Measurements from ENCODE around the gene PDZK1. TPM values are rescaled to one million over a fixed set of nuclear protein-coding genes. Genes with fewer than 3 reads are reported as not detected.

Gene PDZK1
- polyA plus RNA-seq, 1 donor from 2014 or later: 0.88 TPM

- no peak for TF ChIP-seq MXI1 (conservative IDR thresholded peaks at IDR 0.05; ENCODE audit: poor library complexity, severe bottlenecking)
- no peak for TF ChIP-seq EZH2 (IDR thresholded peaks at IDR 0.05; ENCODE audit: borderline replicate concordance, insufficient read depth, low read length, poor library complexity, severe bottlenecking)
- no peak for TF ChIP-seq EP300 (conservative IDR thresholded peaks at IDR 0.05; ENCODE audit: poor library complexity, severe bottlenecking)
- no peak for TF ChIP-seq SMC3 (conservative IDR thresholded peaks at IDR 0.05; ENCODE audit: poor library complexity)
- no peak for TF ChIP-seq CTCF (IDR thresholded peaks at IDR 0.05; ENCODE audit: poor library complexity, severe bottlenecking)
- no peak for TF ChIP-seq REST (IDR thresholded peaks at IDR 0.05; ENCODE audit: borderline replicate concordance)
- TF ChIP-seq RAD21 (conservative IDR thresholded peaks at IDR 0.05): no peak
- TF ChIP-seq TAF1 (IDR thresholded peaks at IDR 0.05; ENCODE audit: low read depth): no peak
- no peak for TF ChIP-seq POLR2AphosphoS5 (IDR thresholded peaks at IDR 0.05)
- Histone ChIP-seq H3K27me3 (ENCODE audit: insufficient read depth, low read depth, low read length) (no peaks in the 10 kb centered on the region), H3K4me3 (ENCODE audit: low read length) (no peak overlapping the region), H3F3A (ENCODE audit: insufficient read depth, low read length, poor library complexity, severe bottlenecking) (no peaks in the 10 kb centered on the region), H3K36me3 (ENCODE audit: insufficient read depth, low read length) (no peaks in the 10 kb centered on the region), H3K9me3 (ENCODE audit: low read length) (no peaks in the 10 kb centered on the region), H2AFZ (ENCODE audit: low read depth, low read length) (no peak overlapping the region), H3K79me2 (replicated peaks; ENCODE audit: insufficient read depth, low read length) (no peaks in the 10 kb centered on the region), H4K20me1 (ENCODE audit: insufficient read depth) (no peaks in the 10 kb centered on the region), H3K27ac (ENCODE audit: low read length) (no peak overlapping the region), H3K9me2 (ENCODE audit: insufficient read depth, low read length) (no peaks in the 10 kb centered on the region), H3K4me2 (ENCODE audit: low read length) (no peak overlapping the region), H3K9ac (ENCODE audit: low read length) (no peak overlapping the region)
Measured at GRCh38 chr1:145711213-145711651, 4.1 kb upstream of the PDZK1 start.

- no peaks in the 10 kb centered on the region for H3K79me2 ChIP-seq (replicated peaks; ENCODE audit: insufficient read depth, low read length)
- no peaks in the 10 kb centered on the region for H3K36me3 ChIP-seq (ENCODE audit: insufficient read depth, low read length)
- no peak for TF ChIP-seq EP300 (conservative IDR thresholded peaks at IDR 0.05; ENCODE audit: poor library complexity, severe bottlenecking)
- no peak for TF ChIP-seq MXI1 (conservative IDR thresholded peaks at IDR 0.05; ENCODE audit: poor library complexity, severe bottlenecking)
- no peak for TF ChIP-seq EZH2 (IDR thresholded peaks at IDR 0.05; ENCODE audit: borderline replicate concordance, insufficient read depth, low read length, poor library complexity, severe bottlenecking)
- TF ChIP-seq SMC3 (conservative IDR thresholded peaks at IDR 0.05; ENCODE audit: poor library complexity): no peak
- no peak for TF ChIP-seq REST (IDR thresholded peaks at IDR 0.05; ENCODE audit: borderline replicate concordance)
- no peak for TF ChIP-seq POLR2AphosphoS5 (IDR thresholded peaks at IDR 0.05)
- no peak for TF ChIP-seq TAF1 (IDR thresholded peaks at IDR 0.05; ENCODE audit: low read depth)
- TF ChIP-seq CTCF (IDR thresholded peaks at IDR 0.05; ENCODE audit: poor library complexity, severe bottlenecking): no peak
- TF ChIP-seq RAD21 (conservative IDR thresholded peaks at IDR 0.05): no peak
- H3F3A ChIP-seq (ENCODE audit: insufficient read depth, low read length, poor library complexity, severe bottlenecking): no peaks in the 10 kb centered on the region
- H2AFZ ChIP-seq (ENCODE audit: low read depth, low read length): no peak overlapping the region
- no peak overlapping the region for H3K4me3 ChIP-seq (ENCODE audit: low read length)
- H3K9ac ChIP-seq (ENCODE audit: low read length): no peak overlapping the region
- no peak overlapping the region for H3K27ac ChIP-seq (ENCODE audit: low read length)
- H3K27me3 ChIP-seq (ENCODE audit: insufficient read depth, low read depth, low read length): no peaks in the 10 kb centered on the region
- H4K20me1 ChIP-seq (ENCODE audit: insufficient read depth): no peaks in the 10 kb centered on the region
- no peak overlapping the region for H3K4me2 ChIP-seq (ENCODE audit: low read length)
- H3K9me2 ChIP-seq (ENCODE audit: insufficient read depth, low read length): no peaks in the 10 kb centered on the region
- H3K9me3 ChIP-seq (ENCODE audit: low read length): no peaks in the 10 kb centered on the region
Measured at GRCh38 chr1:145710291-145711027, 3.3 kb upstream of the PDZK1 start.
